HEK293 (cell line): ENCODE measurements around the gene SUPT5H.
A peak's percentile ranks its signal among the peaks of the same experiment; 100 is the strongest.

Experiments
- AEBP2 ChIP-seq: fragments of 450-650 bp; formaldehyde crosslinking; IDR thresholded peaks from 2 replicates; pipeline ENCODE4 v1.5.1; 2016; ENCODE audit warnings: missing biosample characterization, missing genetic modification characterization, borderline replicate concordance
- GLIS2 ChIP-seq: fragments of 450-650 bp; formaldehyde crosslinking; IDR thresholded peaks from 2 replicates; pipeline ENCODE4 v1.5.1; 2016; ENCODE audit warnings: missing biosample characterization, missing genetic modification characterization
- HOXA7 ChIP-seq: sonication (generic); formaldehyde crosslinking; IDR thresholded peaks from 2 replicates; pipeline ENCODE4 v1.8.1; 2022; ENCODE audit warnings: missing genetic modification reagents, borderline replicate concordance
- HOXC10 ChIP-seq: sonication (generic); formaldehyde crosslinking; IDR thresholded peaks from 2 replicates; pipeline ENCODE4 v1.8.1; 2023; ENCODE audit warnings: mild to moderate bottlenecking, missing genetic modification reagents
- KLF1 ChIP-seq: fragments of 450-650 bp; formaldehyde crosslinking; IDR thresholded peaks from 2 replicates; pipeline ENCODE4 v1.5.1; 2016; ENCODE audit warnings: missing biosample characterization, missing genetic modification characterization
- KLF9 ChIP-seq: fragments of 450-650 bp; formaldehyde crosslinking; IDR thresholded peaks from 2 replicates; pipeline ENCODE4 v1.5.1; 2016; ENCODE audit warnings: missing biosample characterization, missing genetic modification characterization, low read depth
- PRDM4 ChIP-seq: fragments of 450-650 bp; formaldehyde crosslinking; IDR thresholded peaks from 2 replicates; pipeline ENCODE4 v1.5.1; 2017; ENCODE audit warnings: missing biosample characterization, missing genetic modification characterization
- SP7 ChIP-seq: fragments of 450-650 bp; formaldehyde crosslinking; IDR thresholded peaks from 2 replicates; pipeline ENCODE4 v1.5.1; 2016; ENCODE audit warnings: missing biosample characterization, missing genetic modification characterization
- TSHZ1 ChIP-seq: fragments of 450-650 bp; formaldehyde crosslinking; IDR thresholded peaks from 2 replicates; pipeline ENCODE4 v1.5.1; 2016; ENCODE audit warnings: missing biosample characterization, missing genetic modification characterization, borderline replicate concordance
- ZBTB20 ChIP-seq: fragments of 450-650 bp; formaldehyde crosslinking; IDR thresholded peaks from 2 replicates; pipeline ENCODE4 v1.5.1; 2016; ENCODE audit warnings: missing biosample characterization, missing genetic modification characterization
- ZFP3 ChIP-seq: fragments of 450-650 bp; formaldehyde crosslinking; IDR thresholded peaks from 2 replicates; pipeline ENCODE4 v1.5.1; 2016; ENCODE audit warnings: low read depth, missing biosample characterization, missing genetic modification characterization
- ZFP37 ChIP-seq: fragments of 450-650 bp; formaldehyde crosslinking; IDR thresholded peaks from 2 replicates; pipeline ENCODE4 v1.5.1; 2016; ENCODE audit warnings: missing biosample characterization, missing genetic modification characterization
- ZFP41 ChIP-seq: fragments of 450-650 bp; formaldehyde crosslinking; IDR thresholded peaks from 2 replicates; pipeline ENCODE4 v1.5.1; 2016; ENCODE audit warnings: missing biosample characterization, missing genetic modification characterization, borderline replicate concordance
- ZNF140 ChIP-seq: fragments of 450-650 bp; formaldehyde crosslinking; IDR thresholded peaks from 2 replicates; pipeline ENCODE4 v1.5.1; 2016; ENCODE audit warnings: missing biosample characterization, missing genetic modification characterization
- ZNF157 ChIP-seq: fragments of 450-650 bp; formaldehyde crosslinking; IDR thresholded peaks from 2 replicates; pipeline ENCODE4 v1.5.1; 2016; ENCODE audit warnings: missing biosample characterization, missing genetic modification characterization
- ZNF16 ChIP-seq: fragments of 450-650 bp; formaldehyde crosslinking; IDR thresholded peaks from 2 replicates; pipeline ENCODE4 v1.5.1; 2016; ENCODE audit warnings: low read depth, missing biosample characterization, missing genetic modification characterization
- ZNF19 ChIP-seq: fragments of 450-650 bp; formaldehyde crosslinking; IDR thresholded peaks from 2 replicates; pipeline ENCODE4; 2016; ENCODE audit warnings: missing biosample characterization, missing genetic modification characterization, low read depth
- ZNF223 ChIP-seq: fragments of 450-650 bp; formaldehyde crosslinking; IDR thresholded peaks from 2 replicates; pipeline ENCODE4 v1.5.1; 2016; ENCODE audit warnings: missing biosample characterization, missing genetic modification characterization
- ZNF529 ChIP-seq: fragments of 450-650 bp; formaldehyde crosslinking; IDR thresholded peaks from 2 replicates; pipeline ENCODE4 v1.5.1; 2017; ENCODE audit warnings: missing genetic modification characterization, missing biosample characterization; ENCODE audit not compliant: insufficient replicate concordance
- ZNF560 ChIP-seq: fragments of 450-650 bp; formaldehyde crosslinking; IDR thresholded peaks from 2 replicates; pipeline ENCODE4 v1.5.1; 2017; ENCODE audit warnings: missing biosample characterization, missing genetic modification characterization, borderline replicate concordance
- ZNF596 ChIP-seq: fragments of 450-650 bp; IDR thresholded peaks from 2 replicates; pipeline ENCODE4 v1.5.0; 2018; ENCODE audit warnings: missing biosample characterization, mild to moderate bottlenecking, missing genetic modification characterization, moderate library complexity
- ZNF610 ChIP-seq: fragments of 450-650 bp; formaldehyde crosslinking; IDR thresholded peaks from 2 replicates; pipeline ENCODE4 v1.5.1; 2016; ENCODE audit warnings: missing biosample characterization, missing genetic modification characterization, borderline replicate concordance
- ZNF664 ChIP-seq: fragments of 450-650 bp; formaldehyde crosslinking; IDR thresholded peaks from 2 replicates; pipeline ENCODE4 v1.5.1; 2016; ENCODE audit warnings: missing biosample characterization, missing genetic modification characterization
- ZNF747 ChIP-seq: fragments of 450-650 bp; formaldehyde crosslinking; IDR thresholded peaks from 2 replicates; pipeline ENCODE4 v1.5.1; 2016; ENCODE audit warnings: missing biosample characterization, missing genetic modification characterization
- ZNF777 ChIP-seq: fragments of 450-650 bp; formaldehyde crosslinking; IDR thresholded peaks from 2 replicates; pipeline ENCODE4 v1.5.1; 2017; ENCODE audit warnings: missing biosample characterization, missing genetic modification characterization, borderline replicate concordance
- TF ChIP-seq, protein P1 (sequence below): fragments of 450-650 bp; formaldehyde crosslinking; IDR thresholded peaks from 2 replicates; pipeline ENCODE4 v1.5.1; 2016; ENCODE audit warnings: missing biosample characterization, missing genetic modification characterization
- TF ChIP-seq, protein P2 (sequence below): fragments of 450-650 bp; formaldehyde crosslinking; IDR thresholded peaks from 2 replicates; pipeline ENCODE4 v1.5.1; 2016; ENCODE audit warnings: missing biosample characterization, missing genetic modification characterization
- TF ChIP-seq, protein P3 (sequence below): fragments of 450-650 bp; formaldehyde crosslinking; optimal IDR thresholded peaks from 2 replicates; pipeline ENCODE3; 2016; ENCODE audit warnings: missing biosample characterization, mild to moderate bottlenecking, missing genetic modification characterization
- TF ChIP-seq, protein P4 (sequence below): fragments of 450-650 bp; IDR thresholded peaks from 2 replicates; pipeline ENCODE4 v1.5.1; 2018; ENCODE audit warnings: missing biosample characterization, mild to moderate bottlenecking, missing genetic modification characterization

Gene SUPT5H

GRCh38 chr19:39411832-39412099 is 33.6 kb upstream of the SUPT5H start (continued):
- no peak for TF ChIP-seq PRDM4 (tag by site-specific recombination)
- TF ChIP-seq ZNF19 (tag by site-specific recombination), result no peak
- no peak for TF ChIP-seq KLF9 (tag by site-specific recombination)
- peak; percentile 93; the same call in 1 of the 2 replicates for TF ChIP-seq ZFP37
- TF ChIP-seq ZFP41 (tag by site-specific recombination), result no peak
- TF ChIP-seq, protein P1, sequence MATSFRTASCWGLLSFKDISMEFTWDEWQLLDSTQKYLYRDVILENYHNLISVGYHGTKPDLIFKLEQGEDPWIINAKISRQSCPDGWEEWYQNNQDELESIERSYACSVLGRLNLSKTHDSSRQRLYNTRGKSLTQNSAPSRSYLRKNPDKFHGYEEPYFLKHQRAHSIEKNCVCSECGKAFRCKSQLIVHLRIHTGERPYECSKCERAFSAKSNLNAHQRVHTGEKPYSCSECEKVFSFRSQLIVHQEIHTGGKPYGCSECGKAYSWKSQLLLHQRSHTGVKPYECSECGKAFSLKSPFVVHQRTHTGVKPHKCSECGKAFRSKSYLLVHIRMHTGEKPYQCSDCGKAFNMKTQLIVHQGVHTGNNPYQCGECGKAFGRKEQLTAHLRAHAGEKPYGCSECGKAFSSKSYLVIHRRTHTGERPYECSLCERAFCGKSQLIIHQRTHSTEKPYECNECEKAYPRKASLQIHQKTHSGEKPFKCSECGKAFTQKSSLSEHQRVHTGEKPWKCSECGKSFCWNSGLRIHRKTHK (tag by site-specific recombination), result no peak
- peak; percentile 75 for TF ChIP-seq ZNF664 (tag by site-specific recombination)
- TF ChIP-seq ZNF610 (tag by site-specific recombination), result no peak
- no peak for TF ChIP-seq ZNF777 (tag by site-specific recombination)
- no peak for TF ChIP-seq ZFP3
- no peak for TF ChIP-seq ZNF140 (tag by site-specific recombination)
- TF ChIP-seq SP7 (tag by site-specific recombination), result no peak
- TF ChIP-seq HOXA7 (CRISPR knock-in tag), result no peak
- TF ChIP-seq, protein P2, sequence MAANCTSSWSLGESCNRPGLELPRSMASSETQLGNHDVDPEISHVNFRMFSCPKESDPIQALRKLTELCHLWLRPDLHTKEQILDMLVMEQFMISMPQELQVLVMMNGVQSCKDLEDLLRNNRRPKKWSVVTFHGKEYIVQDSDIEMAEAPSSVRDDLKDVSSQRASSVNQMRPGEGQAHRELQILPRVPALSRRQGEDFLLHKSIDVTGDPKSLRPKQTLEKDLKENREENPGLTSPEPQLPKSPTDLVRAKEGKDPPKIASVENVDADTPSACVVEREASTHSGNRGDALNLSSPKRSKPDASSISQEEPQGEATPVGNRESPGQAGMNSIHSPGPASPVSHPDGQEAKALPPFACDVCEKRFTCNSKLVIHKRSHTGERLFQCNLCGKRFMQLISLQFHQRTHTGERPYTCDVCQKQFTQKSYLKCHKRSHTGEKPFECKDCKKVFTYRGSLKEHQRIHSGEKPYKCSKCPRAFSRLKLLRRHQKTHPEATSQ (tag by site-specific recombination), result no peak
- TF ChIP-seq ZNF223 (tag by site-specific recombination), result no peak
- TF ChIP-seq, protein P3, sequence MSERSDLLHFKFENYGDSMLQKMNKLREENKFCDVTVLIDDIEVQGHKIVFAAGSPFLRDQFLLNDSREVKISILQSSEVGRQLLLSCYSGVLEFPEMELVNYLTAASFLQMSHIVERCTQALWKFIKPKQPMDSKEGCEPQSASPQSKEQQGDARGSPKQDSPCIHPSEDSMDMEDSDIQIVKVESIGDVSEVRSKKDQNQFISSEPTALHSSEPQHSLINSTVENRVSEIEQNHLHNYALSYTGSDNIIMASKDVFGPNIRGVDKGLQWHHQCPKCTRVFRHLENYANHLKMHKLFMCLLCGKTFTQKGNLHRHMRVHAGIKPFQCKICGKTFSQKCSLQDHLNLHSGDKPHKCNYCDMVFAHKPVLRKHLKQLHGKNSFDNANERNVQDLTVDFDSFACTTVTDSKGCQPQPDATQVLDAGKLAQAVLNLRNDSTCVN (tag by site-specific recombination), result no peak
- TF ChIP-seq, protein P4, sequence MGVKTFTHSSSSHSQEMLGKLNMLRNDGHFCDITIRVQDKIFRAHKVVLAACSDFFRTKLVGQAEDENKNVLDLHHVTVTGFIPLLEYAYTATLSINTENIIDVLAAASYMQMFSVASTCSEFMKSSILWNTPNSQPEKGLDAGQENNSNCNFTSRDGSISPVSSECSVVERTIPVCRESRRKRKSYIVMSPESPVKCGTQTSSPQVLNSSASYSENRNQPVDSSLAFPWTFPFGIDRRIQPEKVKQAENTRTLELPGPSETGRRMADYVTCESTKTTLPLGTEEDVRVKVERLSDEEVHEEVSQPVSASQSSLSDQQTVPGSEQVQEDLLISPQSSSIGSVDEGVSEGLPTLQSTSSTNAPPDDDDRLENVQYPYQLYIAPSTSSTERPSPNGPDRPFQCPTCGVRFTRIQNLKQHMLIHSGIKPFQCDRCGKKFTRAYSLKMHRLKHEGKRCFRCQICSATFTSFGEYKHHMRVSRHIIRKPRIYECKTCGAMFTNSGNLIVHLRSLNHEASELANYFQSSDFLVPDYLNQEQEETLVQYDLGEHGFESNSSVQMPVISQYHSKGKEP, result no peak
- TF ChIP-seq ZBTB20 (tag by site-specific recombination), result no peak; the same call in none of the 2 replicates
- no peak for TF ChIP-seq ZNF16 (tag by site-specific recombination)
- TF ChIP-seq ZNF529, result no peak
- no peak for TF ChIP-seq KLF1 (tag by site-specific recombination)
- no peak for TF ChIP-seq ZNF157 (tag by site-specific recombination)
- TF ChIP-seq HOXC10, result no peak
- no peak for TF ChIP-seq ZNF747 (tag by site-specific recombination)
- no peak for TF ChIP-seq AEBP2
- no peak for TF ChIP-seq ZNF560
- no peak for TF ChIP-seq GLIS2 (tag by site-specific recombination)
- no peak for TF ChIP-seq ZNF596 (tag by site-specific recombination)
- TF ChIP-seq TSHZ1 (tag by site-specific recombination), result no peak
